HepG2 (cell line): Measurements from ENCODE around the gene FOXI3. TPM values are rescaled to one million over a fixed set of nuclear protein-coding genes. Genes with fewer than 3 reads are reported as not detected.

Experiments
- ATAC-seq: fragments of 200-7000 bp; cut with Tn5 transposase; 3 replicates; pipeline ENCODE4 v1.9.1; 2020; ENCODE audit warnings: mild to moderate bottlenecking, moderate library complexity
- BruUV-seq: library from RNA; stranded (reverse); fragments of 400-500 nt; replicated peaks from 2 replicates; lab custom pipeline; 2021; lab: Mats Ljungman, UMichigan
- CTCF ChIA-PET: fragments of 300-600 bp; formaldehyde crosslinking; extraction: SDS; loops from one replicate; lab custom pipeline; 2021; ENCODE audit warnings: low total read pairs, inconsistent platforms, low intra/inter-chr PET ratio; lab: Yijun Ruan, JAX
- POLR2A ChIA-PET: fragments of 350-600 bp; sonication (Branson Sonifier 250); formaldehyde crosslinking; loops from one replicate; lab custom pipeline; 2020; ENCODE audit warnings: antibody characterized with exemption, inconsistent platforms; lab: Yijun Ruan, JAX
- DNase-seq: peaks from one replicate; pipeline ENCODE4 v3.0.0-alpha.2; 2015; ENCODE audit warnings: low spot score
- FAIRE-seq: peaks from 3 replicates; lab custom pipeline; 2011; peaks lifted over from hg19 to GRCh38; lab: Jason Lieb, UNC
- H2AFZ ChIP-seq: one replicate; pipeline ENCODE4 v1.6.1; 2011; ENCODE audit warnings: low read length, inconsistent platforms
- H3K27ac ChIP-seq: fragments of 300-600 bp; 3 replicates; pipeline ENCODE4 v1.8.0; 2011; ENCODE audit warnings: mixed run types, mild to moderate bottlenecking, mixed read lengths, low read length, inconsistent platforms; ENCODE audit not compliant: insufficient read depth; ENCODE audit errors: extremely low read length
- H3K27me3 ChIP-seq, 2 experiments: fragments of 200-600 bp in 1 of 2; 2 replicates in 1 of 2; 3 replicates in 1 of 2; pipeline versions ENCODE4 v1.6.0 to v1.8.0; 2011; ENCODE audit warnings: low read length in 2 of 2, mild to moderate bottlenecking in 2 of 2, moderate library complexity in 2 of 2, inconsistent platforms in 1 of 2; ENCODE audit not compliant: insufficient read depth in 2 of 2, control insufficient read depth in 1 of 2
- H3K36me3 ChIP-seq, 2 experiments: fragments of 200-600 bp in 1 of 2; replicated peaks in 1 of 2; 2 replicates in 1 of 2; 3 replicates in 1 of 2; pipeline versions ENCODE4 v1.5.1 to v1.8.0; 2011; ENCODE audit warnings: low read length in 2 of 2, inconsistent platforms in 1 of 2; ENCODE audit not compliant: insufficient read depth in 2 of 2, control insufficient read depth in 1 of 2
- H3K4me1 ChIP-seq: 2 replicates; pipeline ENCODE4 v1.5.1; 2012; ENCODE audit warnings: low read length, inconsistent platforms; ENCODE audit not compliant: insufficient read depth
- H3K4me2 ChIP-seq: 2 replicates; pipeline ENCODE4 v1.6.0; 2011; ENCODE audit warnings: low read depth, low read length, inconsistent platforms
- H3K4me3 ChIP-seq, 3 experiments: fragments of 200-600 bp in 1 of 3; sonication (generic), shearing (Covaris generic) in 1 of 3; replicated peaks in 1 of 3; 2 replicates each; pipeline ENCODE4 v1.5.1; 2011 to 2016; ENCODE audit warnings: low read length in 3 of 3, inconsistent platforms in 2 of 3, low read depth in 2 of 3, mild to moderate bottlenecking in 2 of 3, control low read depth in 1 of 3, mixed read lengths in 1 of 3; ENCODE audit not compliant: insufficient read depth in 1 of 3
- H3K79me2 ChIP-seq: one replicate; pipeline ENCODE4 v1.6.1; 2011; ENCODE audit warnings: low read length, inconsistent platforms; ENCODE audit not compliant: insufficient read depth
- H3K9ac ChIP-seq: 2 replicates; pipeline ENCODE4 v1.6.0; 2011; ENCODE audit warnings: mild to moderate bottlenecking, low read depth, low read length, inconsistent platforms; ENCODE audit not compliant: insufficient read depth
- H3K9me3 ChIP-seq: 2 replicates; pipeline ENCODE4 v1.5.1; 2012; ENCODE audit warnings: mild to moderate bottlenecking, low read length
- H4K20me1 ChIP-seq: 2 replicates; pipeline ENCODE4 v1.6.0; 2011; ENCODE audit warnings: inconsistent platforms, mild to moderate bottlenecking, low read length, moderate library complexity; ENCODE audit not compliant: insufficient read depth
- BRCA1 ChIP-seq: sonication (generic); formaldehyde crosslinking; IDR thresholded peaks from 2 replicates; pipeline ENCODE4 v1.4.0; 2020; ENCODE audit warnings: missing genetic modification reagents
- HES4 ChIP-seq: sonication (generic); formaldehyde crosslinking; IDR thresholded peaks from 2 replicates; pipeline ENCODE4 v1.9.0; 2021; ENCODE audit warnings: mild to moderate bottlenecking, missing genetic modification reagents, borderline replicate concordance
- HMG20B ChIP-seq: conservative IDR thresholded peaks from 2 replicates; pipeline ENCODE4 v1.6.1; 2016; ENCODE audit warnings: missing genetic modification reagents, missing compliant biosample characterization
- NFYB ChIP-seq: sonication (generic); formaldehyde crosslinking; IDR thresholded peaks from 2 replicates; pipeline ENCODE4 v1.4.0; 2020; ENCODE audit warnings: missing genetic modification reagents
- TIGD3 ChIP-seq: sonication (generic); formaldehyde crosslinking; IDR thresholded peaks from 2 replicates; pipeline ENCODE4 v1.5.1; 2020; ENCODE audit warnings: mild to moderate bottlenecking, missing genetic modification reagents, borderline replicate concordance
- ZNF317 ChIP-seq: sonication (generic); formaldehyde crosslinking; IDR thresholded peaks from 2 replicates; pipeline ENCODE4 v1.5.0; 2020; ENCODE audit warnings: mild to moderate bottlenecking, missing genetic modification reagents
- WGBS: methylation state at CpG from one replicate; pipeline ENCODE4 v1.1.6; 2017; ENCODE audit warnings: low lambda C conversion rate; 5-methylcytosine and 5-hydroxymethylcytosine counted together
- in situ Hi-C: cut with HindIII; loops from 2 replicates; pipeline ENCODE4 v1.10.0; 2017; ENCODE audit warnings: low pct_unique_long_range_greater_than_20kb; ENCODE audit not compliant: extremely low pct_ligation_motif_present
- intact Hi-C: fragments of 100-400 bp; cut with micrococcal nuclease; formaldehyde crosslinking; loops from one replicate; pipeline ENCODE4 v1.10.0; 2022; ENCODE audit not compliant: unreplicated experiment
- polyA plus RNA-seq, 8 experiments: library from polyadenylated mRNA; depleted of rRNA in 3 of 8; stranded (reverse) in 7 of 8; unstranded in 1 of 8; fragments of >200 nt; fragmentation: Illumina TruSeq in 4 of 8; extraction: Trizol in 4 of 8; gene quantifications; 2 replicates each; pipeline versions ENCODE4 v1.2.1 to v1.2.3, GENCODE V29; 2011 to 2016; ENCODE audit warnings: low read depth in 4 of 8, missing spikeins in 1 of 8, mixed read lengths in 1 of 8; ENCODE audit not compliant: insufficient read depth in 1 of 8
- total RNA-seq, 5 experiments: library from RNA; depleted of rRNA; stranded (reverse); fragments of >200 nt; fragmentation: Illumina TruSeq; extraction: Trizol; gene quantifications; 2 replicates each; pipeline ENCODE4 v1.2.3, GENCODE V29; 2016; ENCODE audit warnings: low read depth in 1 of 5
- TF ChIP-seq, protein P1 (sequence below): sonication (generic); formaldehyde crosslinking; IDR thresholded peaks from 2 replicates; pipeline ENCODE4 v1.5.0; 2020; ENCODE audit warnings: missing genetic modification reagents

Gene FOXI3
- total and polyA plus RNA-seq, 2 of the 13 experiments (the other 11 are each of a cell fraction or from before 2014, with no cell fraction given) = not detected

DNA sequence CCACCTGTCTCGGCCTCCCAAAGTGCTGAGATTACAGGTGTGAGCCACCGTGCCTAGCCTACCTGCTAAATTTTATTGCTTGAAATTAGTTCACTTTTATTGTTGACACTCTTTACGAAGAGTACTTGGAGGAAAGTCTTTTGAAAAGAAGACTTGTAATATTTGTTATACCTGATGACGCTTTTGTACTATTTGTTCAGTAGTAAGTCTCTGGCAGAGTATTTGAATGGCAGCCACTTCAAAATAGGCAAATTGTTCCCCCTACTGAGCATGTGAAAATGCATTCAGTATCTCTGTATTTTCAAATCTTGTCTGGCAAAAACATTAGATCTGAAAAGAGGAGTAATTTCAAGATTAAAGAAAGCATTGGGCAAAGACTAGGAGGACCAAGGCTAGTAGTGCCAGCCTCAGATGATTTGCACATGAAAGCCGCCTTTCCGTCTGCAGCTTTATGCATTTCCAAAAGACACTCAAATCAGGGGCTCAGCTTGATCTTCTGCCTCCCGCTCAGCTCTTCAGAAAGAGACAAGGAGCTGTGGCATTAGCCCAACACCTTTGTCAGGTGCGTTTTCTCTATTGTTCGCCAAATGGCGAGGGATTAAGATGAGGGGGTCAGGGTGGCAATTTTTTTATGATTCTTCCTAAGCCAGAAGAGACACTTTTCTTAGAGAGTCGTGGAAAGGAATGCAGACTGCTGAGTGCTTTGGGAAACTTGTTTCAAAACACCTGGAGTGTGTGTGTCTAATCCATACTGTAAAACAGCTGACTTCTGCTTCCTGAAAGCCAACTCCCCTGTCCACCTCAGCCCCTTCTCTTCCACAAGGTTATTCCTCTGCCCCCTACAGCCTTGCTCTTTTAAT lies 18.8 kb upstream of the FOXI3 start:
- Histone ChIP-seq H2AFZ (no peak overlapping the region), H3K9ac (no peak overlapping the region), H3K4me2 (no peak overlapping the region), H3K36me3 (no peaks in the 10 kb centered on the region), H3K9me3 (no peaks in the 10 kb centered on the region), H4K20me1 (no peaks in the 10 kb centered on the region), H3K27me3 (peaks cover 3 to 15% of the 10 kb centered on the region in 2 experiments; a peak in 2 of 5 replicates), H3K79me2 (no peaks in the 10 kb centered on the region), H3K27ac (no peak overlapping the region), H3K4me3 (no peak overlapping the region), H3K4me1 (no peaks in the 10 kb centered on the region)
- POLR2A ChIA-PET = no interaction called here
- no TSS peak for BruUV-seq
- ATAC-seq (no peak), DNase-seq (no peak), FAIRE-seq (no peak)
- TF ChIP-seq BRCA1 (no peak), NFYB (no peak), ZNF317 (CRISPR knock-in tag) (no peak), HES4 (CRISPR knock-in tag) (no peak), HMG20B (CRISPR knock-in tag) (no peak), TIGD3 (CRISPR knock-in tag) (no peak)
- TF ChIP-seq, protein P1, sequence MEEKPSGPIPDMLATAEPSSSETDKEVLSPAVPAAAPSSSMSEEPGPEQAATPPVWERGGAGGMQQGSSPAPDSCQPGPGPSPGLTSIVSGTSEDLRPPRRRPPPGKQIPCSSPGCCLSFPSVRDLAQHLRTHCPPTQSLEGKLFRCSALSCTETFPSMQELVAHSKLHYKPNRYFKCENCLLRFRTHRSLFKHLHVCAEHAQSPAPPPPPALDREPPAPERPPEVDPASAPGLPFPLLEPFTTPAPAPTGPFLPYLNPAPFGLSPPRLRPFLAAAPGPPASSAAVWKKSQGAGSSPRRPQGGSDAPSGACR (CRISPR knock-in tag) = no peak
- intact Hi-C loops (no loop called here), in situ Hi-C loops (loop anchor here (25.0 kb wide), 1 partner anchor 409 kb away; the partner anchor contains the start of genes KRCC1 and SMYD1)
- 30% methylated on average over 11 of the region's 11 CpGs for WGBS
- CTCF ChIA-PET = no interaction called here
